ENCODE data around the gene LUZP4.

DNA sequence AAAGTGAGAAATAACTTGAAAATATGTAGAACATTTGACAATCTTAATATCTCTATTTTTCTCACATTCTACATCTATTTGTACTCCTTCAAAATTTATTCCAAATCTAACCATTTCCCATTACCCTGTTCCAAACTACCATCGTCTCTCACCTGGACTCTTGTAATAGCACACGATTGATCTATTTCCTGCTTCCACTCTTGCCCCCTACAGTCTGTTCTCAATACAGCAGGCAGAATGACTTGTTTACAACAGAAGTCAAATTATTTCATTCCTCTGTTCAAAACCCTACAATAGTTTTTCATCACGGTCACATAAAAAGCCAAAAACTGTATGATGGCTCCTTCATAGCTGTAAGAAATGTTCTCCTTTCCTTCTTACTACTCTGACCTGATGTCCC lies 21.1 kb upstream of the LUZP4 start:
- TF ChIP-seq, protein P1, sequence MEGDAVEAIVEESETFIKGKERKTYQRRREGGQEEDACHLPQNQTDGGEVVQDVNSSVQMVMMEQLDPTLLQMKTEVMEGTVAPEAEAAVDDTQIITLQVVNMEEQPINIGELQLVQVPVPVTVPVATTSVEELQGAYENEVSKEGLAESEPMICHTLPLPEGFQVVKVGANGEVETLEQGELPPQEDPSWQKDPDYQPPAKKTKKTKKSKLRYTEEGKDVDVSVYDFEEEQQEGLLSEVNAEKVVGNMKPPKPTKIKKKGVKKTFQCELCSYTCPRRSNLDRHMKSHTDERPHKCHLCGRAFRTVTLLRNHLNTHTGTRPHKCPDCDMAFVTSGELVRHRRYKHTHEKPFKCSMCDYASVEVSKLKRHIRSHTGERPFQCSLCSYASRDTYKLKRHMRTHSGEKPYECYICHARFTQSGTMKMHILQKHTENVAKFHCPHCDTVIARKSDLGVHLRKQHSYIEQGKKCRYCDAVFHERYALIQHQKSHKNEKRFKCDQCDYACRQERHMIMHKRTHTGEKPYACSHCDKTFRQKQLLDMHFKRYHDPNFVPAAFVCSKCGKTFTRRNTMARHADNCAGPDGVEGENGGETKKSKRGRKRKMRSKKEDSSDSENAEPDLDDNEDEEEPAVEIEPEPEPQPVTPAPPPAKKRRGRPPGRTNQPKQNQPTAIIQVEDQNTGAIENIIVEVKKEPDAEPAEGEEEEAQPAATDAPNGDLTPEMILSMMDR (IDR thresholded peaks at IDR 0.05), result no peak
- no peak for TF ChIP-seq POLR2AphosphoS5 (IDR thresholded peaks at IDR 0.05)
- no peak for TF ChIP-seq EP300 (IDR thresholded peaks at IDR 0.05)
- TF ChIP-seq POLR2A (IDR thresholded peaks at IDR 0.05), result no peak

Measured in stomach (tissue), 4 donors.